Stimulated activated CD8-positive, alpha-beta memory T cell treated with anti-CD3 and anti-CD28 coated beads, Interleukin-15, amount 100 ng/mL, for 1 hour (primary cell): Measurements from ENCODE around the gene NECTIN1.

Experiments used
- DNase-seq: peaks from one replicate; pipeline ENCODE4 v3.0.0-alpha.2; 2020; ENCODE audit warnings: low read depth

NECTIN1 gene

GRCh38 chr11:119728651-119729580, at the start of gene NECTIN1:
Gene NECTIN1 (minus strand): TSS chr11:119729200. CDS start chr11:119728553, 647 bp downstream.
- DNase-seq, result peak; percentile 73

GRCh38 chr11:119778391-119779194, 49.6 kb upstream of the NECTIN1 start:
- no peak for DNase-seq

GRCh38 chr11:119777940-119778339, 48.9 kb upstream of the NECTIN1 start:
- DNase-seq, result no peak

- DNase-seq, result no peak
Measured at GRCh38 chr11:119776651-119777050, 47.7 kb upstream of the NECTIN1 start.

- DNase-seq, result no peak
Measured at GRCh38 chr11:119776031-119776636, 47.1 kb upstream of the NECTIN1 start.

- DNase-seq, result no peak
Measured at GRCh38 chr11:119774172-119774763, 45.3 kb upstream of the NECTIN1 start.

GRCh38 chr11:119772641-119773415, 43.8 kb upstream of the NECTIN1 start:
- DNase-seq, result no peak

- no peak for DNase-seq
Measured at GRCh38 chr11:119772076-119772475, 43.1 kb upstream of the NECTIN1 start.

- no peak for DNase-seq
Measured at GRCh38 chr11:119771172-119771770, 42.3 kb upstream of the NECTIN1 start.

GRCh38 chr11:119765628-119766027, 36.6 kb upstream of the NECTIN1 start:
- no peak for DNase-seq

GRCh38 chr11:119764108-119764868, 35.3 kb upstream of the NECTIN1 start:
- DNase-seq, result no peak

- DNase-seq, result no peak
Measured at GRCh38 chr11:119763071-119763728, 34.2 kb upstream of the NECTIN1 start.

GRCh38 chr11:119759747-119760412, 30.9 kb upstream of the NECTIN1 start:
- no peak for DNase-seq

GRCh38 chr11:119759324-119759723, 30.3 kb upstream of the NECTIN1 start:
- DNase-seq, result no peak

- DNase-seq, result no peak
Measured at GRCh38 chr11:119758291-119758690, 29.3 kb upstream of the NECTIN1 start.

- DNase-seq, result no peak
Measured at GRCh38 chr11:119757378-119757777, 28.4 kb upstream of the NECTIN1 start.

GRCh38 chr11:119756169-119756865, 27.3 kb upstream of the NECTIN1 start:
- DNase-seq, result no peak

- no peak for DNase-seq
Measured at GRCh38 chr11:119755356-119756071, 26.5 kb upstream of the NECTIN1 start.
